Activated naive CD4-positive, alpha-beta T cell treated with anti-CD3 and anti-CD28 coated beads, Interleukin-2, amount 10 ng/mL, durations not matched to agents 5 hours and 36 hours (primary cell): ENCODE results near the gene HAPSTR1. TPM values are rescaled to one million over a fixed set of nuclear protein-coding genes. Genes with fewer than 3 reads are reported as not detected.

ENCODE experiments used
- total RNA-seq, 2 experiments: library from RNA; stranded (reverse); gene quantifications; one replicate each; pipeline ENCODE4 v1.2.3, GENCODE V29; 2021

HAPSTR1 gene, protein sequence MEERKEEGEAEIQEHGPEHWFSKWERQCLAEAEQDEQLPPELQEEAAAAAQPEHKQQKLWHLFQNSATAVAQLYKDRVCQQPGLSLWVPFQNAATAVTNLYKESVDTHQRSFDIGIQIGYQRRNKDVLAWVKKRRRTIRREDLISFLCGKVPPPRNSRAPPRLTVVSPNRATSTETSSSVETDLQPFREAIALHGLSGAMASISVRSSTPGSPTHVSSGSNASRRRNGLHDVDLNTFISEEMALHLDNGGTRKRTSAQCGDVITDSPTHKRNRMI
- 10 to 100 TPM; 67.0 to 70.8 TPM for total RNA-seq

DNA sequence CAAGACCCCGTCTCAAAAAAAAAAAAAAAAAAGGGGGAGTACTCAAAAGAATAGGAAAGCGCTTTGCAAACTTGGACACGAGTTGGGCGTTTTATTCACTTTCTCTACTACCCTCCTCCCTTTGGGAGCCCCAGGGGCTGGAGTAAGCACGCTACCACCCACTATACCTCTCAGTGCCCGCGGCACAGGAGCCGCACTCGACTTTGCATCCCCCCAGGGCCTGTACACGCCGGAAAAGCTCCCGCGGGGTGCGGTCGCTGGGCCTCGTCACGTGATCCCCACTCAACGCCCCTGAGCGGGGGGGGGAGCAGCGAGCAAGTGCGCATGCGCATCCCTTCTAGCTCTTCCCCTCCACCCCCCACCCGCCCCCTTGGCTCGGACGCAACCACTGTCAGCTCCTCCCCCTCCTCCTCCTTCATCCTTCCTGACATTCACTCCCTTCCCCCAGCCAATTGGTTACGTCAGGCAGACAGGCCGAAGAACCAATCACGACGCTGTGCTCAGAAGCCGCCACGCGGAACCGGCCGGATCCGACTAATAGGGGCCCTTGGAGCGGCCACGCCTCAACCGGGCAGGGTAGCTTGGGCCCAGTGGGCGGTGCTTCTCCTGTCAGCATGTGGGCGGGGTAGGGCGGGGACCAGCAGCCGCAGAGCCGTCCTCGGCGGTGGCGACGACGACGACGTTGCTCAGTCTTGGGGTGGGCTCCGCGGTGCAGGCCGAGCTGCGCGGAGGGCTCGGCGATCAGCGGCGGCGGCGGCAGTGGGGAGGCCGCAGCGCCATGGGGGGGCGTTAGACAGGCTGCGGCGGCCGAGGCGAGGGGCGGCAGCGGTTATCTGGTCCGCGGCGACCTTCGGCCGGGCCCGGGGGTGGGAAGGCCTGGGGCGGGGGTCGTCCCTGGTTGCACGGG is at the start of gene HAPSTR1:
Gene HAPSTR1 (plus strand): TSS at position 685 of the 907 bp plus-strand sequence. CDS start 401 bp downstream, outside the sequence.

Other genes with a start within 250 kb of the HAPSTR1 start
- gene CARHSP1, start 222.6 kb upstream of the HAPSTR1 start, total RNA-seq, result 100 to 1,000 TPM; 154 to 160 TPM
- gene LITAFD, start 209.3 kb upstream of the HAPSTR1 start, total RNA-seq, result not detected
- gene USP7, start 127.7 kb upstream of the HAPSTR1 start, total RNA-seq, result 100 to 1,000 TPM; 155 to 161 TPM